ENCODE results near the gene RBM4B.

Gene RBM4B

GRCh38 chr11:66686801-66687750 is 9.4 kb upstream of the RBM4B start:
- TF ChIP-seq CTCF (IDR thresholded peaks at IDR 0.05; ENCODE audit: low read depth, low read length, missing control alignments), result no peak
- DNase-seq (ENCODE audit: extremely low read depth, low read depth), result no peak
- no peak overlapping the region for H3K4me3 ChIP-seq (replicated peaks; ENCODE audit: low read depth, low read length)

DNA sequence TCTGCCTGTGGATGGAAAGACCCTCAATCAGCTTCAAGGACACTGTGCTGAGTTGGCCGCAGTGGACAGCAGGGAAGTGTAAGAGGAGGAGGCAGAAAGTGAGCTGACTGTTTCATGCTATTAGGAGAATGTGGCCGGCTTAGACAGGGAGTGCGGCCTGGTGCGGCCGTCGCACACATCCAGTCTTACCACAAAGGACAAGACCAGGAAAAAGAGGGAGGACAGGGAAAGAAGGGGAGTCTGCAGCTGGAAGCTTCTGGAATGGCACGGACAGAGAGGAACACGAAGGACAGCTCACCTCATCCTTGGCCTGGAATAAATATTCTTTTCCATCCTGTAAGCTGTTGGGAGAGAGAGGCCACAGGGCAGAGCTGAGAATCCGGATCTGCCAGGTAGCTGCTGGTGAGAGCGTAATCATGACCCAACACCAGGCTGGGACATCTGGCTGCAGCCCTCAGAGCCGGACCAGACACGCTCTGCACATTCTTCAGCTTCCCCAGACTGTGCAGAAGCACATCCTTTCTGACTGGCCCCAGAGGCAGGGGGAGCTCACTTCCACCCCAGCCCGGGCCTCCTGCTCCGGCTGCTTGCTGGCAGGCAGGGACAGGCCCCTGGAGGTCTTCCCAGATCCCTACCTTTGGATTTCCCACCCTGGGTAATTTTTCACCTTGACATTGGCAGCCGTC is 8.6 kb upstream of the RBM4B start:
- no peak for TF ChIP-seq CTCF (IDR thresholded peaks at IDR 0.05; ENCODE audit: low read depth, low read length, missing control alignments)
- DNase-seq (ENCODE audit: extremely low read depth, low read depth), result no peak
- no peak overlapping the region for H3K4me3 ChIP-seq (replicated peaks; ENCODE audit: low read depth, low read length)

DNA sequence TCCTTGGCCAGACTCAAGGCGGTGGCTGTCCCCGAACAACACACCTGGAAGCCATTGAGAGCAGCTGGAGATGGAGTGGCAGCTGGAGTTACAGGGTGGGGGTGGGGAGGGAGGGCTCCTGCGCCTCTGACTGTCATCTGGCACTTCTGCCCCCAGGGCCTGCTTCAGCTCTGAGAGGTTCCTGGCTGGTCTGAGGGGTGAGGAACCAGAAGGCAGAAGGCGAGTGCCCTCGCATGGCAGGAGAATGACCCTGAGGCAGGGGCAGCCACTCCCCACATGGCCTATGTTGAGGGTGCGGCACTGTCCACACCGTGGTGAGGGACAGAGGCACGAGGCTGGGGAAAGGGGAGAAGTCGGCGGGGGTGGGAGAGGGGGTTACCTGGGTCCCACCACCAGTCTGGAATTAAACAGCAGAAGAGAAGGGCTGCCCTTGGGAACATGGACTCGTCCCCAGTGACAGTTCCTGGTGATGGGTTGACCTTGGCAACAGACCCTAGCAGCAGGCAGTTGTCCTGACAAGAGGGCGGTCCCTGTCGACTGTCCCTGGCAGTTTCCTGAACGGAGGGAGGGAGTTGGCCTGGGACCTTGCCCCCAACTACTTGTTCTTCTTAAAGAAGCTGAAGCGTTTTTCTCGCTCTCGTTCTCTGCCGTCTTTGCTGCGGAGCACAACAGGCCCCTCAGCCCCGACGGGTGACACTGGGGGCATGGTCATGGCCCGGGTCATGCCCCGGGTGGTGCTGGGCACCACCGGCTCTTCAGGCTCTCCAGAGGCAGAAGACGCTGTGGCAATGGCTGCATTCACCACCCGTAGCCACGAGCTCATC is 7.8 kb upstream of the RBM4B start:
- H3K4me3 ChIP-seq (replicated peaks; ENCODE audit: low read depth, low read length), result no peak overlapping the region
- TF ChIP-seq CTCF (IDR thresholded peaks at IDR 0.05; ENCODE audit: low read depth, low read length, missing control alignments), result no peak
- DNase-seq (ENCODE audit: extremely low read depth, low read depth), result no peak

DNA sequence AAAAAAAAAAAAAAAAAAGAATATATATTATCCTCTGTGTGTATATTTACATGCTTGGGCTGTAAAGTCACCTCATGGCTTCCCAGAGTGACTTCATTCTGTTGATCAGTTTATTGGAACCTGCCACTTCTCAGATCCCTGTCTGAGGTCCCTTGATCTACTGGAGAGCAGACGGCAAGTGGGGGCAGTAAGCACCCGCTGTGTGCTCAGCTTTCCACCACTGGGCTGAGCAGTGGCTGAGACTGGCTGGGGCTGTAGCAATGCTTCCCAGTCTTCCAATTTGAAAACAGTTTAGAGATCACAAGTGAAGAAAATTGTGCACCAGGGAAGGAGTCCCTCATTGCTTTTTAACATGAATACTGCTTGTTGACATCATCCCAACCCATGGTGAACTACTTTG is 6.9 kb upstream of the RBM4B start:
- TF ChIP-seq CTCF (IDR thresholded peaks at IDR 0.05; ENCODE audit: low read depth, low read length, missing control alignments), result no peak
- no peak for DNase-seq (ENCODE audit: extremely low read depth, low read depth)
- no peak overlapping the region for H3K4me3 ChIP-seq (replicated peaks; ENCODE audit: low read depth, low read length)

- TF ChIP-seq CTCF (IDR thresholded peaks at IDR 0.05; ENCODE audit: low read depth, low read length, missing control alignments), result no peak
- DNase-seq (ENCODE audit: extremely low read depth, low read depth), result no peak
- H3K4me3 ChIP-seq (replicated peaks; ENCODE audit: low read depth, low read length), result no peak overlapping the region
Measured at GRCh38 chr11:66683877-66684276, 6.2 kb upstream of the RBM4B start.

GRCh38 chr11:66680966-66681645 is 3.4 kb upstream of the RBM4B start:
- DNase-seq (ENCODE audit: extremely low read depth, low read depth), result no peak
- H3K4me3 ChIP-seq (replicated peaks; ENCODE audit: low read depth, low read length), result no peak overlapping the region
- TF ChIP-seq CTCF (IDR thresholded peaks at IDR 0.05; ENCODE audit: low read depth, low read length, missing control alignments), result no peak
